IPS DF 19.7 (cell line): ENCODE data around the gene SOWAHC.

Experiments
- DNase-seq: peaks from one replicate; pipeline ENCODE4 v3.0.0-alpha.2; 2013; ENCODE audit warnings: low read depth, low spot score

The SOWAHC gene

GRCh38 chr2:109646961-109647360 lies 32.8 kb downstream of the SOWAHC start:
- DNase-seq, result no peak

- no peak for DNase-seq
These were observed 33.5 kb downstream of the SOWAHC start for GRCh38 chr2:109647636-109648035.

- no peak for DNase-seq
These were observed 33.9 kb downstream of the SOWAHC start for GRCh38 chr2:109648041-109648527.

- no peak for DNase-seq
These were observed 35.9 kb downstream of the SOWAHC start for GRCh38 chr2:109649736-109650695.

- no peak for DNase-seq
These were observed 40.3 kb downstream of the SOWAHC start for GRCh38 chr2:109654326-109655050.

- DNase-seq, result no peak
These were observed 41.1 kb downstream of the SOWAHC start for GRCh38 chr2:109655287-109655686.

- no peak for DNase-seq
These were observed 45.4 kb downstream of the SOWAHC start for GRCh38 chr2:109659396-109660045.

- no peak for DNase-seq
These were observed 46.1 kb downstream of the SOWAHC start for GRCh38 chr2:109660046-109660860.

- DNase-seq, result no peak
These were observed 48.7 kb downstream of the SOWAHC start for GRCh38 chr2:109662889-109663288.

- no peak for DNase-seq
These were observed 49.6 kb downstream of the SOWAHC start for GRCh38 chr2:109663721-109664120.

GRCh38 chr2:109666466-109666865 lies 52.3 kb downstream of the SOWAHC start:
- DNase-seq, result no peak
